ENCODE results near the gene TRPM3. TPM values are rescaled to one million over a fixed set of nuclear protein-coding genes. Genes with fewer than 3 reads are reported as not detected.

The TRPM3 gene
- total RNA-seq, 1 experiment from 2014 or later: not detected

DNA sequence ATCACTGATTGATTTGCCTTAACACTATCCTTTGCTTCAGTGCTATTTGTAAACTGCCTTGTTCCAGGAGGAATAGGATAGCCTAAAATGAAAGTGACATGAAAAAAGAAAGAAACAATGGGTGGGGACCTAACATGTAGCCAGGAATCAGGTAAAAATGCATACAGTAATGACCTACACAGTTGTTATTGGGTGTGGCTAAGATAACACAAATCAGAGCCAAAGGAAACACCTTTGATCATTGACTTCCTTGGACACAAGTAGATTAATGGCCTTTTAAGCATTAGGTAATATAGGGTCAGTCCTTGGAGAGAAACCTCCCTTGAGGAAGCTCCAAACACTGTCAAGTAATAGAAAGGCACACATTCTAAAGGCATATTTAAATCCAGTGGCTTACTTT, 220.4 kb downstream of the TRPM3 start:
- CTCF ChIA-PET: interaction anchor here (0.6 kb wide), 1 partner anchor 1124 kb away, joined by 3 read pairs; no protein-coding TSS in a partner anchor
- TF ChIP-seq, protein P1, sequence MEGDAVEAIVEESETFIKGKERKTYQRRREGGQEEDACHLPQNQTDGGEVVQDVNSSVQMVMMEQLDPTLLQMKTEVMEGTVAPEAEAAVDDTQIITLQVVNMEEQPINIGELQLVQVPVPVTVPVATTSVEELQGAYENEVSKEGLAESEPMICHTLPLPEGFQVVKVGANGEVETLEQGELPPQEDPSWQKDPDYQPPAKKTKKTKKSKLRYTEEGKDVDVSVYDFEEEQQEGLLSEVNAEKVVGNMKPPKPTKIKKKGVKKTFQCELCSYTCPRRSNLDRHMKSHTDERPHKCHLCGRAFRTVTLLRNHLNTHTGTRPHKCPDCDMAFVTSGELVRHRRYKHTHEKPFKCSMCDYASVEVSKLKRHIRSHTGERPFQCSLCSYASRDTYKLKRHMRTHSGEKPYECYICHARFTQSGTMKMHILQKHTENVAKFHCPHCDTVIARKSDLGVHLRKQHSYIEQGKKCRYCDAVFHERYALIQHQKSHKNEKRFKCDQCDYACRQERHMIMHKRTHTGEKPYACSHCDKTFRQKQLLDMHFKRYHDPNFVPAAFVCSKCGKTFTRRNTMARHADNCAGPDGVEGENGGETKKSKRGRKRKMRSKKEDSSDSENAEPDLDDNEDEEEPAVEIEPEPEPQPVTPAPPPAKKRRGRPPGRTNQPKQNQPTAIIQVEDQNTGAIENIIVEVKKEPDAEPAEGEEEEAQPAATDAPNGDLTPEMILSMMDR (IDR thresholded peaks at IDR 0.05; ENCODE audit: unreplicated experiment): no peak
- no peak for DNase-seq
- H3K27me3 Mint-ChIP-seq (ENCODE audit: unreplicated experiment): no peaks in the 10 kb centered on the region
- no peak overlapping the region for H3K27ac Mint-ChIP-seq (ENCODE audit: unreplicated experiment)
- H3K4me1 Mint-ChIP-seq (ENCODE audit: low read depth, unreplicated experiment): peaks cover 26% of the 10 kb centered on the region
- H3K4me3 Mint-ChIP-seq (ENCODE audit: low read depth, unreplicated experiment): no peak overlapping the region
- intact Hi-C loops (cut with micrococcal nuclease; ENCODE audit: unreplicated experiment): loop anchor here (5.0 kb wide), 2 partner anchors 39 to 259 kb away; no protein-coding TSS in a partner anchor
- BruUV-seq (replicated peaks): no TSS peak
- no peaks in the 10 kb centered on the region for H3K36me3 Mint-ChIP-seq (ENCODE audit: insufficient read depth, unreplicated experiment)
- no peaks in the 10 kb centered on the region for H3K9me3 Mint-ChIP-seq (ENCODE audit: low read depth, unreplicated experiment)

DNA sequence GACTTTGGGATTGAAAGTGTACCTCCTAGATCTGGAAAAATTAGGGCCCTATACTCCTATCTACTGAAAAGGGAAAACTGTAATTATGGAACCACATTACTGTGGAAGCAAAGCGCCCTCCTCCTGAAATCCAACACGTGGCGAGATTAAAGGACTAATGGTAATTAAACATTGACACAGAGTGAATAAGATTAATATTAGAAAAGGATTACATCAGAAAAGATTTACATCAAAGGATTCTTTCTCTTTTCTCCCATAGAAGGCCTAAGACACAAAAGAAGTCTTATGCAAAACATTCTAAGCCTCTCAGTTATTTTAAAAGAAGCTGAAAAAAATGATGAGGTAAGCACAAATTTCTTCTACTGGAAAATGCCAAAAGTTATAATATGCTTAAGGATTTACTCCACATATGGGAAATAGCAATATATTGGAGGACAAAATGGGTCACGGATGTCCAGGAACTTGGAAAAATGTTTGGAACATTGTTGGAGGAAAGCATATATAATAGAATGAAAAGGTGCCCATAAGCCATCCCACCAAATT, 227.8 kb downstream of the TRPM3 start:
- no TSS peak for BruUV-seq (replicated peaks)
- no peak overlapping the region for H3K27ac Mint-ChIP-seq (ENCODE audit: unreplicated experiment)
- TF ChIP-seq, protein P1 (IDR thresholded peaks at IDR 0.05; ENCODE audit: unreplicated experiment): no peak
- DNase-seq: no peak
- H3K9me3 Mint-ChIP-seq (ENCODE audit: low read depth, unreplicated experiment): no peaks in the 10 kb centered on the region
- H3K4me3 Mint-ChIP-seq (ENCODE audit: low read depth, unreplicated experiment): no peak overlapping the region
- H3K4me1 Mint-ChIP-seq (ENCODE audit: low read depth, unreplicated experiment): no peaks in the 10 kb centered on the region
- CTCF ChIA-PET: no interaction called here
- H3K27me3 Mint-ChIP-seq (ENCODE audit: unreplicated experiment): no peaks in the 10 kb centered on the region
- H3K36me3 Mint-ChIP-seq (ENCODE audit: insufficient read depth, unreplicated experiment): no peaks in the 10 kb centered on the region
- intact Hi-C loops (cut with micrococcal nuclease; ENCODE audit: unreplicated experiment): no loop called here

DNA sequence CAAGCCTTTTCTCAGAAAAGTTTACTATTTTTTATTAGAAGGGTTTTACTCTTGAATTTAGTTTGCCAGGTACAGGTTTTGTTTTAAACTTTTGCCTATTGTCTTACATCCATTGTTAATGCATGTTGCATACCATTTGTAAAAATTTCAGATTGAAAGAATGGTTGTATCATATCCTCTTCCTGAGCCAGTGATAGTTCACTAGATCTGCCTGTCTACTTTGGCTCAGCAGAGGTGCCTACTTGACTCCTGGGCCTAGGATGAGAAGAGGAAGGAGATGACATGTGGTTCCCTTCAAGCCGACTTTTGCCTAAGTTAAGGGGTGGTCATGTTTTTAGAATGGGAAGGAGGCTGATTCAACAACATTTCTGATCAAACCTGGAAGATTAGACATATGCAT, 232.9 kb downstream of the TRPM3 start:
- H3K4me3 Mint-ChIP-seq (ENCODE audit: low read depth, unreplicated experiment): no peak overlapping the region
- no peak overlapping the region for H3K27ac Mint-ChIP-seq (ENCODE audit: unreplicated experiment)
- TF ChIP-seq, protein P1 (IDR thresholded peaks at IDR 0.05; ENCODE audit: unreplicated experiment): no peak
- DNase-seq: no peak
- CTCF ChIA-PET: no interaction called here
- no TSS peak for BruUV-seq (replicated peaks)
- no peaks in the 10 kb centered on the region for H3K36me3 Mint-ChIP-seq (ENCODE audit: insufficient read depth, unreplicated experiment)
- intact Hi-C loops (cut with micrococcal nuclease; ENCODE audit: unreplicated experiment): no loop called here
- no peaks in the 10 kb centered on the region for H3K27me3 Mint-ChIP-seq (ENCODE audit: unreplicated experiment)
- H3K9me3 Mint-ChIP-seq (ENCODE audit: low read depth, unreplicated experiment): no peaks in the 10 kb centered on the region
- no peaks in the 10 kb centered on the region for H3K4me1 Mint-ChIP-seq (ENCODE audit: low read depth, unreplicated experiment)

DNA sequence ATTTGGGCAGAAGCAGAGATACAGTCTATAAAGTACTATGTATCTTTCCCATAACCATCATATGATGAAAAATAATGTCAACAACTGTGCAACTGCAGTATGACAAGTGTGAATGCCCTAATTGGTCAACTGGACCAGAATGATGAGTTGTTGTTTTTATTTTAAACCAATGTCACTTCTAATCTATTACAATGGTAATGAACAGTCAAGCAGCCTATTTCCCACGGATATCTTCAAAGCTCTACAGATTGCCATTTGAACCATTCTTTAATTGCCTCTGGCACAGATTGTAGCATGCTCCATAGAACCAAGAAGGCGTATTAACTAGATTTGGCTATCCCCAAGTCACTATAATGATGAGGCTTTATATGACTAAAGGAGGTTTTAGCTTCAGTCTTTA, 233.6 kb downstream of the TRPM3 start:
- TF ChIP-seq, protein P1 (IDR thresholded peaks at IDR 0.05; ENCODE audit: unreplicated experiment): no peak
- intact Hi-C loops (cut with micrococcal nuclease; ENCODE audit: unreplicated experiment): no loop called here
- H3K9me3 Mint-ChIP-seq (ENCODE audit: low read depth, unreplicated experiment): no peaks in the 10 kb centered on the region
- CTCF ChIA-PET: no interaction called here
- no TSS peak for BruUV-seq (replicated peaks)
- H3K27ac Mint-ChIP-seq (ENCODE audit: unreplicated experiment): no peak overlapping the region
- no peaks in the 10 kb centered on the region for H3K36me3 Mint-ChIP-seq (ENCODE audit: insufficient read depth, unreplicated experiment)
- no peak for DNase-seq
- H3K4me1 Mint-ChIP-seq (ENCODE audit: low read depth, unreplicated experiment): no peaks in the 10 kb centered on the region
- no peaks in the 10 kb centered on the region for H3K27me3 Mint-ChIP-seq (ENCODE audit: unreplicated experiment)
- no peak overlapping the region for H3K4me3 Mint-ChIP-seq (ENCODE audit: low read depth, unreplicated experiment)
